Measurements from ENCODE around the gene ING3. TPM values are rescaled to one million over a fixed set of nuclear protein-coding genes. Genes with fewer than 3 reads are reported as not detected.

ING3 gene
- total and polyA plus RNA-seq, 2 of the 8 experiments (the other 6 are each of a cell fraction or from before 2014, with no cell fraction given): 6.0 to 17.7 TPM

DNA sequence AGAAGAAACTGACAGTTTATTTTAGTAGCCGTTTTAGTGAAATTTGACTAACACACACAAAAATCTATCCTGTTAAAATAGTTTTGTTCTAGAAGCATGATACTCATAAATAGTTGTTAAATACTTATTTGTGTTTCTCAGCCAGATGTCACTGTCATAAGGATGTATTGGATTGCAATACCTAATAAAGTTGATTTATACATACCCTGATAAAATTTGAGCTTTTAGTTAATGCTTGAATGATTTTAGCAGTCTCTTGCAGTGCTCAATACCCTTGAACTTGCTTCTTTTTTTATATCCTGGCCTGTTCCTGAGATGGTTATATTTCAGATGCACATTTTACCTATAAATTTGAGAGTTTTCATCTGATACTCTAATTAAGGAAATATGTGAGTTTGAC lies 10.1 kb downstream of the ING3 start:
- WGBS, 2 experiments (ENCODE audit: extremely low coverage in 1 of 2, insufficient coverage in 1 of 2, insufficient read length in 1 of 2, insufficient replicate concordance in 2 of 2, low coverage in 1 of 2, low lambda C conversion rate in 2 of 2, missing lambda C conversion rate in 1 of 2): 85% methylated on average over 1 of the region's 1 CpG; no CpG with 5 or more reads in 1 of the 2 experiments
- Histone ChIP-seq H3K14ac (ENCODE audit: insufficient read length) (no peak overlapping the region), H3K4ac (replicated peaks; ENCODE audit: insufficient read length, low read depth, low read length) (no peak overlapping the region), H4K5ac (ENCODE audit: insufficient read length, low read depth, low read length) (no peak overlapping the region), H3K4me2 (ENCODE audit: insufficient read depth in 1 of 2, low read depth in 2 of 2, low read length in 2 of 2) (no peak overlapping the region), H3K79me2 (ENCODE audit: control insufficient read depth in 1 of 2, insufficient read depth in 2 of 2, low read length in 2 of 2) (no peaks in the 10 kb centered on the region; a peak in 1 of 4 replicates), H4K91ac (replicated peaks; ENCODE audit: insufficient read length, low read length) (no peak overlapping the region), H3K23me2 (ENCODE audit: low read depth, low read length) (no peaks in the 10 kb centered on the region), H2BK20ac (ENCODE audit: low read length) (no peak overlapping the region), H4K20me1 (replicated peaks in 1 of 2; ENCODE audit: control insufficient read depth in 1 of 2, insufficient read depth in 2 of 2, low read length in 2 of 2) (no peaks in the 10 kb centered on the region), H2BK15ac (ENCODE audit: low read length) (no peak overlapping the region), H3K56ac (replicated peaks; ENCODE audit: insufficient read length, low read depth, low read length) (no peak overlapping the region), H3K4me3 (ENCODE audit: extremely low read depth in 1 of 4, insufficient read depth in 2 of 4, low read depth in 3 of 4, low read length in 4 of 4) (no peak overlapping the region), H3K18ac (ENCODE audit: extremely low read depth, low read length) (no peak overlapping the region), H2AK5ac (ENCODE audit: low read depth, low read length) (no peak overlapping the region), H3K27me3 (replicated peaks in 1 of 4; ENCODE audit: control insufficient read depth in 3 of 4, extremely low read depth in 1 of 4, insufficient read depth in 3 of 4, low read length in 3 of 4) (no peaks in the 10 kb centered on the region), H3K27ac (ENCODE audit: low read depth, low read length) (no peak overlapping the region), H3K23ac (ENCODE audit: insufficient read length) (no peak overlapping the region), H2BK120ac (replicated peaks; ENCODE audit: low read depth, low read length) (no peak overlapping the region), H3K4me1 (replicated peaks in 1 of 4; ENCODE audit: control insufficient read depth in 3 of 4, insufficient read depth in 4 of 4, low read length in 3 of 4) (peaks cover 0 to 2% (median 0%) of the 10 kb centered on the region in 4 experiments; a peak in 2 of 7 replicates), H3K36me3 (ENCODE audit: control insufficient read depth in 2 of 4, insufficient read depth in 4 of 4, low read length in 3 of 4) (peaks cover 0 to 13% (median 4%) of the 10 kb centered on the region in 4 experiments; a peak in 5 of 8 replicates), H3K9me3 (ENCODE audit: insufficient read depth in 2 of 2, low read depth in 1 of 2, low read length in 1 of 2) (no peaks in the 10 kb centered on the region), H3K79me1 (ENCODE audit: low read depth, low read length) (no peaks in the 10 kb centered on the region), H4K8ac (ENCODE audit: extremely low read depth, insufficient read depth, low read length) (no peak overlapping the region), H2BK12ac (ENCODE audit: low read depth, low read length) (no peak overlapping the region), H2BK5ac (ENCODE audit: low read depth, low read length) (no peak overlapping the region), H2AFZ (ENCODE audit: low read length) (no peak overlapping the region), H3K9ac (replicated peaks in 1 of 4; ENCODE audit: extremely low read depth in 1 of 4, low read depth in 3 of 4, low read length in 3 of 4) (no peak overlapping the region)
- POLR2A ChIA-PET (ENCODE audit: partially characterized antibody): interaction anchor here (4.2 kb wide), 1 partner anchor 10 kb away, joined by 17 read pairs; the partner anchor contains the start of gene ING3
- no peak for FAIRE-seq
- CTCF ChIA-PET (ENCODE audit: partially characterized antibody): interaction anchor here (1.0 kb wide), 1 partner anchor 139 kb away, joined by 3 read pairs; no protein-coding TSS in a partner anchor
- no peak for DNase-seq (ENCODE audit: low read depth in 1 of 2, low spot score in 2 of 2)
- TF ChIP-seq BCL11A (IDR thresholded peaks at IDR 0.05; ENCODE audit: low read depth in 2 of 2, low read length in 2 of 2): no peak
- TF ChIP-seq JUND (IDR thresholded peaks at IDR 0.05; ENCODE audit: low read length): no peak
- no peak for TF ChIP-seq TAF7 (optimal IDR thresholded peaks at IDR 0.05; ENCODE audit: borderline replicate concordance, low read depth, low read length)
- TF ChIP-seq RXRA (IDR thresholded peaks at IDR 0.05; ENCODE audit: insufficient read depth, low read depth, low read length): no peak
- no peak for TF ChIP-seq SP1 (IDR thresholded peaks at IDR 0.05; ENCODE audit: low read depth, low read length)
- TF ChIP-seq KDM5A (IDR thresholded peaks at IDR 0.05; ENCODE audit: low read length): no peak
- TF ChIP-seq NANOG (IDR thresholded peaks at IDR 0.05; ENCODE audit: insufficient read depth, low read depth, low read length, poor library complexity, severe bottlenecking): no peak
- no peak for TF ChIP-seq CTCF (IDR thresholded peaks at IDR 0.05; ENCODE audit: control extremely low read depth in 1 of 3, insufficient read depth in 1 of 3, low read depth in 1 of 3, low read length in 3 of 3)
- no peak for TF ChIP-seq GABPA (IDR thresholded peaks at IDR 0.05; ENCODE audit: borderline replicate concordance, insufficient read depth, low read length)
- TF ChIP-seq ZNF274 (IDR thresholded peaks at IDR 0.05; ENCODE audit: borderline replicate concordance, extremely low read depth, low read length): no peak
- no peak for TF ChIP-seq JUN (IDR thresholded peaks at IDR 0.05; ENCODE audit: low read depth, low read length)
- TF ChIP-seq NRF1 (IDR thresholded peaks at IDR 0.05; ENCODE audit: low read depth, low read length): no peak
